Ramos (cell line): ENCODE data around the gene NR1D1.

Experiments
- in situ Hi-C: fragments of 300-500 bp; cut with MboI; formaldehyde crosslinking; loops from one replicate; pipeline ENCODE4 v1.14.3; 2022; ENCODE audit warnings: low sequenced_read_pairs; ENCODE audit not compliant: unreplicated experiment

The NR1D1 gene

GRCh38 chr17:40079545-40079944 lies 20.8 kb downstream of the NR1D1 start:
- in situ Hi-C loops = no loop called here

DNA sequence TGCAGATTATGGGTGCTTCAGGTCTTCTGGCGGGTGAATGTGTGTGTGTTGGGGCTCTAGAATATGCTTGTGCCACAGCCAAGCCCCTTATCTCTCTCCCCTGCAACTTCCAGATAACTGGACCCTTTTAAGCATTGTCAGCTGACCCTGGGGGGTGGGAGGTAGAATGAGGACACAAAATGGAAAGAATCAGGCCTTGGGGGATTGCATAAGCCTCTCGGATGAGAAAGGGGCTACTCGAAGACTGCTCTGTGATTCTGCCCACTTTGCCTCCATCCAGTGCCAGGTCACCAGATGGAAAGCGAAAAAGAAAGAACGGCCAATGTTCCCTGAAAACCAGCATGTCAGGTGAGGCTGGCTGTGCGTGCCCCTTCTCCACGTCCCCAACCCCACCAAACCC lies 23.8 kb downstream of the NR1D1 start:
- in situ Hi-C loops = no loop called here

- in situ Hi-C loops = no loop called here
Observed at GRCh38 chr17:40075942-40076498, 24.4 kb downstream of the NR1D1 start.

DNA sequence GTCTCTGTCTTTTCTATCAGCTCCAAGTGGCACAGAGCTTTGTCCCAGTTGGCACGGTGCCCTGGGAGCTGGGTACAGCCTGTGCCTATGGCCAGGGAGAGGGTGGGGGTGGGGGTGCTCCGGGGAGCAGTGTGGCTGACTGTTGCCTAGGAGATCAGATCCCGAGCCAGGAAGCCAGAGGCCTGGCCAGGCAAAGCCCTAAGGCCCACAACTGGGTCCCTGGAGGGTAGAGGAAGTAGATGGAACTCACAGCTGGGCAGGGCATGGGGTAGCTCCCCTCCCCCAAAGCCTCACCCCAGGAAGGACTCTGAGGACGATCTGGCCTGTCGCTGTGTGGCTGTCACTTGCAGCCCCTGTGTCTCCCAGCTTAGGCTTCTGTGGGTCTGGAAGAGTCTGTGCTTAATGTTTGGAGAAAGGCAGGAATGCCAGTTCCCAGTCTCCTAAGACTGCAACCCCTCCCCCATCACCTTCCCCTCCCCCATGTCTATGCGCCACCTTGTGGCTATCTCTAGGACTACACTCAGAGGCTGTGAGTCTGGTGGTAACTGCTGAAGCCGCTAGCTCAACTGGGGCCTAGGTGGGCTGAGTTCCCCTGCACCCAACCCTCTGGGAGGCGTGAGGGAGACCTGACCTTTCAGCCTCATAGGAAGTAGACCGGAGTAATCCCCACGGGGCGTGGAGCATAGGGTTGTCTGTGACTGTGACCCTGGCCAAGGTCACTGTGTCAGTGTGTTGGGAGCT lies 25.0 kb downstream of the NR1D1 start:
- in situ Hi-C loops = no loop called here

DNA sequence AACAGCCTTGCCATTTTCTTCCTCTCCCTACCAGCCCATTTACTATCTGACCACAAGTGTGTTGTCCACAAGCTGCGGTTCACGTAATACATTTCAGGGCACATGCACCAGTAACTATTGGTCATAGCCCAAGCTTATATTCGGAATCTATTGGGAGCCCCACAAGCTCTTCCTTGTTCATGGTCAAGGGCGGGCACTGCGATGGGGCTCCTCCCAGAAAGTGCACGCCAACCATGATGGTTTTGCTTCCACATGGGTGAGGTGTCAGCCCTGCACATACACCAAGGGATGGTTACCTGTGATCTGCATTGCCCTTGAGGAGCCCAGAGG lies 25.6 kb downstream of the NR1D1 start:
- in situ Hi-C loops = no loop called here

GRCh38 chr17:40074175-40074512 lies 26.2 kb downstream of the NR1D1 start:
- in situ Hi-C loops = no loop called here

- in situ Hi-C loops = no loop called here
Observed at GRCh38 chr17:40073454-40074174, 26.8 kb downstream of the NR1D1 start.

- in situ Hi-C loops = no loop called here
Observed at GRCh38 chr17:40072735-40073346, 27.5 kb downstream of the NR1D1 start.

GRCh38 chr17:40072040-40072734 lies 28.2 kb downstream of the NR1D1 start:
- in situ Hi-C loops = no loop called here

DNA sequence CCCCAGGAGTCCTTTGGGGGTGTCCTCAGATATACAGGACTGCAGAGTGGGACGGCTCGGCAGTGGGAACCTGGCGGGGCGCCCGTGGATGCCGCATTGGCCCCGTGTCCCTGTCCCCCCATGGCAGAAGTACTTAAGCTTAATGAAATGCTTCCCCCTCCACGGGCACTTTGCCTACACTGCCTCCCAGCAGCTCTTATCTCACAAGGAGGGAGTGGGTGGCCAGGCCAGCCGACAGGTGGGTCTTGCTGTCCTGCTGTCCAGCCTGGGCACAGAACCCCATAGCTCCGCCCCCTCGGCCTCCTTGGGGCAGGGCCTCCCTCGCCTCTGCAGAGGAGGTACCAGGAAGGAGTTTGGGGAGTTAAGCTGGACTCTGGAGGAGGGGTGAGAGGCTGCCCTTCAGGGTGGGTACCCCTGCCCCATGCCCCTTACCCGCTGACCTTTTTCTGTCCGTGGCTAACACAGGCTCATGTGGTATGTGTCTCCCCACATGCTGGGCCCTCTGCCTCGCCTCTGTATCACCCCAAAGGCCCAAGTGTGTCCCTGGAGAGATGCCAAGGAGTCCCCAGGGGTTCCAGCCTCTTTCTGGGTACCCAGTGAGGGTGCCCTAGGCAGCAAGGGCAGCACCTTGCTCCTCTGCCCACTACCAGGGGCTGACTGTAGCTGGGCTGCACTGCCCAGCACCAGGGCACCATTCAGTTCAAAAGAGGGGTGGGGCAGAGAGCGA lies 28.9 kb downstream of the NR1D1 start:
- in situ Hi-C loops = no loop called here

- in situ Hi-C loops = no loop called here
Observed at GRCh38 chr17:40070709-40071312, 29.6 kb downstream of the NR1D1 start.

DNA sequence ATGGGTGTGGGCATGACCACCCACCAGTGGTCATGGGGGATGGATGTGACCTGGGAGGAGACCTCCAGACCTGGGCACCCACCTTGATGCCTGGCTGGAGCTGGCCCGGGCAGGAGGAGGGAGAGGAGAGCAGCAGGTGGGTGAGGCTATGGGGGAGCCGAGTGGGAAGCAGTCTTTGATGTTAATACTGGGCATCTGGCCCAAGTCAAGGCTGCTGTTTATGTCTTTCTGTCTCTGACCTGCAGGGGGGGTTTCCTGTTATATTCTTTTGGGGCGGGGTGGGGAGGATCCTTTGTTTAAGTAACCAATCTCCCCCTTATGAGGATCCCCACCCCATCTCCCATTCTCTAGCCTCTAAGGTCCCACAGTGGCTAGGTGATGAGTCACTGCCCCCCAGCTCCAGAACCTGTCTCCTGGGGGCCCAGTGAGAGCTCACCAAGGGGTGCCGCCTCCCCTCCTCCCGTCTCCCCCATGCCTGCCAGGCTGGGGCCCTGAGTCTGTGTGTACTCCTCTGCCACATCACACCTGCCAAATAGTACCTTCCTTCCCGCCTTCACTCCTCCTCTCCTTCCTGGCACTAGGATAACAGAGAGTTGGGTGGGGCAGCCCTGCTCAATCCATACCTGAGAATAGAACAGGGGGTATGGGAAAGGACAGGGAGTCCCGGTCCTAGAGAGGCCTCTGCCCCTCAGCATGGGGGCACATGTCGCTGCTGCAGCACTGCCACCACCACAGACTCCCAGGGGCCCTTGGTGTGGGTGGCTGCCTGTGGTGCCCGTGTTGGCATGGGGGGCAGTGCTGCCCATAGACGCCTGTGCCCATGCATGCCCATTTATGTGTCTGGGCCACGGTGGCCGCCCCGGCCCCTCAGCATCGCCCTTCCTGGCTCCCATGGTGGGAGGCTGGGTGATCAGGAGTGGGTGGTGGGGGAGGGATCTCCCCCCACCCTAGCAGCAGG lies 30.4 kb downstream of the NR1D1 start:
- in situ Hi-C loops = no loop called here

DNA sequence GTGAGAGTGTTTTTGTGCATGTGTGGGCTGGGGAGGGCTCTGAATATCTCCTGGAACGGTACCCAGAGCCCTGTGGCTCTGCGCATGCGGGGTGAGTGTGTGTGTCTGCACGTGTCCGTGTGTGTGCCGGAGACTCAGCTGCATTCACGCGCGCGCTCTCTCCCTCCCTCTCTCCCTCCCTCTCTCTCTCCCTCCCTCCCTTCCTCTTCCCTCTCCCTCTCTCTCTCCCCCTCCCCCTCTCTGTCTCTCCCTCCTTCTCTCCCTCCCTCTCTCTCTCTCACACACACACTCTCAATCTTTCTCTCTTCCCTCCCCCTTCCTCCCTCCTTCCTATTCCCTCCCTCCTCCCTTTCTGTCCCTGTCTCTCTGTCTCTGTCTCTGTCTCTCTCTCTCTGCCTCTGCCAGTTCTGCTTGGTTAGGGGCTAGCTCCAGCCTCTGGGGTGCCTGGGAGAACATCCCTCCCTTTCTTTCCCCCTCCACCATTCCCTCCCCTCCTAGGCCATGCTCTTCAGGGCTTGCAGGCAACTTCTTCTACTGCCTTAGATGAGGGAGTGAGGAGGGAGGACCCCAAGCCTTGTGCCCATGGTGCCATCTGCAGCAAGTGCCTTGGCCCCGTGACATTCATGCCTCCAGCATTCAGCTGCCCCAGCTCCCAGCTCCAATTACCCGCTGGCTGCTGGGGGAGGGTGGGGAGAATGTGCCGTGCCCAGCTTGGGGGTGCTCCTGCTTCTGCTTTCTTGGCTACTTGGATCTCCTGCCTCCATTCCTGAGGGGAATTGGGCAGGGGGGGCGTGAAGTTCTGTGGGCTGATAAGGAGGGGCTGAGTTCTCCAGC lies 31.3 kb downstream of the NR1D1 start:
- in situ Hi-C loops = no loop called here

GRCh38 chr17:40068584-40068916 lies 31.8 kb downstream of the NR1D1 start:
- in situ Hi-C loops = no loop called here

DNA sequence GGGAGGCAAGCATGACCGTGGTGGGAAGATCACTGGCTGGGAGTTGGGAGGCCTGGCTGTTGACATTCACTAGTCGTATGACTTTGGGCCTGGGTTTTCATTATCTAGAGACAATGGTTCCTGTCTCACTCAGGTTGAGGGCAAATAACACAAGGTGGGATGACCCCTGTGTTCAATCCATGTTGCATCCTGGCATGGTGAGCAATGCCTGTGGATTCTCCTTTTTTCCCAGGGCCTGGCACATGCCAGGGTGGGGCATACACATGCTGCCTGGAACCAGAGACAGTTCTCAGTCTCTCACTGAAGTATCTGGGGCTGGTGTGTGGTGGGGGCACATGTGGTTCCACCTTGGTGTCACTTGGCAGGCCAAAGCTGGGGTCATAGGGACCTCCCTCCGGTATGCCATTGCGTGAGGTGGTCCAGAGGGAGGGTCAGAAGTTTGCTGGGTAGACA lies 32.2 kb downstream of the NR1D1 start:
- in situ Hi-C loops = no loop called here

DNA sequence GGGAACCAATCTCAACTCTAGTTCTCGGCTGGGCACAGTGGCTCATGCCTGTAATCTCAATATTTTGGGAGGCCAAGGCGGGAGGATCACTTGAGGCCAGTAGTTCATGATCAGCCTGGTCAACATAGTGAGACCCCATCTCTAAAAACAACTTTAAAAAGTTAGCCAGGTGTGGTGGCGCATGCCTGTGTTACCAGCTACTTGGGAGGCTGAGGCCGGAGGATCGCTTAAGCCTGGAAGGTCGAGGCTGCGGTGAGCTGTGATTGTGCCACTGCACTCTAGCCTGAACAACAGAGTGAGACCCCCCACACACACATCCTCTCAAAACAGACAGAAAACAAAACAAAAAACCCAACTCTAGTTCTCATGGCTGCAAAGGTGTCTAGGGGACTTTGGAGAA lies 32.7 kb downstream of the NR1D1 start:
- in situ Hi-C loops = no loop called here

GRCh38 chr17:40065769-40066510 lies 34.4 kb downstream of the NR1D1 start:
- in situ Hi-C loops = no loop called here
